OCI-LY7 (cell line): ENCODE measurements around the gene TBR1.

Source experiments
- EZH2phosphoT487 ChIP-seq: fragments of 200-600 bp; sonication (generic); IDR thresholded peaks from 2 replicates; pipeline ENCODE4 v1.6.1; 2018; ENCODE audit warnings: low read depth, borderline replicate concordance, mild to moderate bottlenecking, mixed run types, antibody characterized with exemption, low read length, moderate library complexity, mixed read lengths
- TF ChIP-seq, protein P1 (sequence below): fragments of 200-600 bp; sonication (generic); conservative IDR thresholded peaks from 2 replicates; pipeline ENCODE4 v1.5.1; 2014; ENCODE audit warnings: mild to moderate bottlenecking, antibody characterized with exemption, low read length, moderate library complexity, mixed read lengths

DNA sequence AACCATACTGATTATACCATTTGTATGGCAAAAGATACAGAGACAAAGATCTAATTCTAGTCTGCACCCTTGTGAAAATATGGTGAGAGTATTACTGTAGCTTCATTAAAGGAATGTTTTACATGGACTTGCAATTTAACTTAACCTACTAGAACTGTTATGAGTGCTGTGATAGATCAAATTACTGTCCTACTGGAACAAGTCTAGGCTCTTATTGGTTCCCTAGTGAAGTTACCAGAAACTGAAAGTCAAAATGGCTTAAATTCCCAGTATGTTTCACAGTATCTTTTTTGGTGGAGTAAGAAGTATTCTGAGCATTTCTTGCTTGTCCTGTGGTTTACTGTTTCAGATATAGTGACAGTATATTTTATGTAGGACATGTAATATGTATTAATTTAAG is 3.8 kb upstream of the TBR1 start:
- TF ChIP-seq, protein P1, sequence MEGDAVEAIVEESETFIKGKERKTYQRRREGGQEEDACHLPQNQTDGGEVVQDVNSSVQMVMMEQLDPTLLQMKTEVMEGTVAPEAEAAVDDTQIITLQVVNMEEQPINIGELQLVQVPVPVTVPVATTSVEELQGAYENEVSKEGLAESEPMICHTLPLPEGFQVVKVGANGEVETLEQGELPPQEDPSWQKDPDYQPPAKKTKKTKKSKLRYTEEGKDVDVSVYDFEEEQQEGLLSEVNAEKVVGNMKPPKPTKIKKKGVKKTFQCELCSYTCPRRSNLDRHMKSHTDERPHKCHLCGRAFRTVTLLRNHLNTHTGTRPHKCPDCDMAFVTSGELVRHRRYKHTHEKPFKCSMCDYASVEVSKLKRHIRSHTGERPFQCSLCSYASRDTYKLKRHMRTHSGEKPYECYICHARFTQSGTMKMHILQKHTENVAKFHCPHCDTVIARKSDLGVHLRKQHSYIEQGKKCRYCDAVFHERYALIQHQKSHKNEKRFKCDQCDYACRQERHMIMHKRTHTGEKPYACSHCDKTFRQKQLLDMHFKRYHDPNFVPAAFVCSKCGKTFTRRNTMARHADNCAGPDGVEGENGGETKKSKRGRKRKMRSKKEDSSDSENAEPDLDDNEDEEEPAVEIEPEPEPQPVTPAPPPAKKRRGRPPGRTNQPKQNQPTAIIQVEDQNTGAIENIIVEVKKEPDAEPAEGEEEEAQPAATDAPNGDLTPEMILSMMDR = no peak
- no peak for TF ChIP-seq EZH2phosphoT487
